NB4 (cell line): ENCODE data around the gene ITPRIP.

Source experiments
- DNase-seq: peaks from one replicate; pipeline ENCODE4 v3.0.0; 2010; ENCODE audit warnings: low read depth
- H3K4me3 ChIP-seq: one replicate; pipeline ENCODE4 v1.5.1; 2011; ENCODE audit warnings: mild to moderate bottlenecking, low read depth, low read length, moderate library complexity
- MYC ChIP-seq: IDR thresholded peaks from 2 replicates; pipeline ENCODE4 v1.6.1; 2011; ENCODE audit warnings: low read depth, low read length

Gene ITPRIP

DNA sequence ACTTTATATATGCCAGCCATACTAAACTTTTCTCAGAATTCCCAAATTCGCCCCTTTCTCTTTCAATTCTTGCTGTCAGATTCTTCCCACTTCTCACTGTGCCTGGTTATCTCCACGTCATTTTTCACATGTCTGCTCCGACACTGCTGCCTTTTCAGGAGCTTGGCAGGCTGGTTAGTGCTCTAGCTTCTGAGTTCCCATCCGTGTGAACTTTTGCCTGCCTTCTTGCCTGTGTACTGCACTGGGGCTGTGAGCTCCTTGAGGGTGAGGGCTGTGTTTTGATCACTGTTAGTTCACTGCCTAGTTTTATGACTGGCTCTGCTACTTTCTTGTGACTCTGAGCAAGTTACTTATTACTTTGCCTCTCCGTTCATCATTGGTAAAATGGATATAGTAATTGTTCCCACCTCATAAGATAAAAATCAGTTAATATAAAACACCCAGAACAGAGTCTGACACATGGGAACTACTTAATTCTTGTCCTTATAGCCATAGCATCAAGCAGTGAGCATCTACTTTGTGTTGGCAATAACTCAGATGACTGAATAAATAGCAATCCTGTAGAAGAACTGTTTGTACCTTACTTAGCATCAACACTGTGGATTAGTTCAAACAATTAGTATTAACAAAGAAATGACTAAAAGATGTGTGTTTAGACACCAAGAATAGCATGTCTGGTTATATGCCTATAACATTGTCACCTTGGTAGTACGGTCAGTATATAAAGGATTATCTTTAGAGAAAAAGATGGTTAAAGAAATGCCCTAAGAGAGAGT is 78.1 kb downstream of the ITPRIP start:
- H3K4me3 ChIP-seq: no peak overlapping the region
- no peak for TF ChIP-seq MYC
- no peak for DNase-seq
